Middle frontal gyrus (tissue), 1 donor: ENCODE data around the gene APOL2.

Experiments
- DNase-seq: peaks from one replicate; pipeline ENCODE4 v3.0.0-alpha.2; 2015; ENCODE audit warnings: low spot score; ENCODE audit errors: extremely low spot score

Gene APOL2

DNA sequence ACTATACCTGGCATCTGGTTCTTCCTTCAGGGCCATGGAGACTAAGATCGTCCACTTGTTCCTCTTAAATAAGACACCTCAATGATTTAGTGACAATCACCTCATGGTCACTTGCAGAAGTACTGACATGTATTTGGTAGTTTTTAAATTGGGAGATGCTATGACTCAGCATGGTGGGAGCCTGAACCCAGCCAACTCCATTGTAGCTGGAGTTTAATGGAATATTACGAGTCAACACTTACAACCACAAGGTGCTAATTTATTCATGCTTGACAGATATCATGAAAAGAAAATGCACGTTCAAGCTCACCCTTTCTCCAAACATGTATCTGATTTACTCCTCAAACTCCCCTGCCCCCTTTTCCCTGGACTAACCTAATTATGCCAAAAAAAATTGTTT is 62.2 kb downstream of the APOL2 start:
- no peak for DNase-seq
